Measurements from ENCODE around the gene DNAI2.

Gene DNAI2

DNA sequence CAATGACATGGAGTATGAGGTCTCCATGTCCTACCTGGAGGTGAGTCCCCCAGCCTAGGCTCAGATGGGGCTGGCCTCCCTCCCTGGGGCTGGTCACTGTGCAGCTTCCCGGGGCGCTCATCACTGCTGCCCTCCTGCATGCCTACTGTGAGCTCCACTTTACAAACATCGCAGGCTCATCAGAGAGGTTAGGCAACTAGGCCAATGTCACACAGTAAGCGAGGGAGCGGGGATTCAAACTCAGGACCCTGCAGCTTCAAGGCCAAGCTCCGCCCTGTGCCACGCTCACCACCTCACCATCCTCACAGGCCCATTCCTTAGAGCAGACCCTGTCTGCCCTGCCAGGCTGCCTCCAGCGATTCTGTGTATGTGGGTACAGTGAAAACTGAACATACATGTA lies 69.1 kb downstream of the DNAI2 start:
- no peak for DNase-seq

DNA sequence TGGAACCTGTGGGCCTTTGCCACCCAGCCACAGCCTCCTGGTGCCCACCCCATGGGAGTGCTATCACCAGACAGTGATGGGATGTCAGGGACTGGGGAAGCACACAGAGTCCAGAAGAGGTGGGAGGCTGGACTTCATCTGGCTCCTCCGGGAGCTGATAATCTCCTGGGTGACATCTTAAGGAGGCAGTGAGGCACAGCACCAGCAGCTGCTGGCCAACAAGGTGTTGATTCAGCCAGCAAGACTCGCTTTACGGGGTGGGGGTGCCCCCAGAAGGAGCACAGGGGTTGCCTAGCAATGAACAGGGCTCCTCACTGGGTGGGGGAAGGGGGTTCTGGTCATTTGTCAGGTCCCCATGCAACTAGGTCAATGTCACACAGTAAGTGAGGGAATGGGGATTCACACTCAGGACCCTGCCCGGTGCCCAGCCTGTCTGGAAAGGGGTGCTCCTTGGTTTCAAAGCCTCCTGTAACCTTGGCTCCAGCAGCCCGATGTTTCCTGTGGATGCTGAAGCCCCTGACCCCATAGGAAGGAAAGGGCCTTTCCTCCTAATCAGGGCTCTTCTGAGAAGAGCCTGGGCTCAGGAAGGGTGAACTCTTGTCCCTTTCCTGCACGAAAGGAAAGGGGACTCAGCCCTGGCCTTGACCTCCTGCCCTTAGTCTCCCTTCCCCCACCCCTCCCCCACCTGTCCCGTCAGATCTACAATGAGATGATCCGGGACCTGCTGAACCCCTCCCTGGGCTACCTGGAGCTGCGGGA lies 69.7 kb downstream of the DNAI2 start:
- DNase-seq = no peak

DNA sequence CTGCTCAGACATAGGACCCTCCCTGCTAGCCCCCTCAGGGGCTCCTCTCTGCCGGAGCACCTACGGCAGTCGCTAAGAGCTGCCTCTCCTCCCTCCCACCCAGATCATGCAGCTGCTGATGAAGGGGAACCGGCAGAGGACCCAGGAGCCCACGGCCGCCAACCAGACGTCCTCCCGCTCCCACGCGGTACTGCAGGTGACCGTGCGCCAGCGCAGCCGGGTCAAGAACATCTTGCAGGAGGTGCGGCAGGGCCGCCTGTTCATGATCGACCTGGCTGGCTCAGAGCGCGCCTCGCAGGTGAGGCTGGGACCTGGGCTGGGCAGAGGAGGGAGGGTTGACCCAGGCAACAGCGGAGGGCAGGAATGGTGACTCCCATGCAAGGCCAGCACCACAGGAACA lies 70.6 kb downstream of the DNAI2 start:
- no peak for DNase-seq

DNA sequence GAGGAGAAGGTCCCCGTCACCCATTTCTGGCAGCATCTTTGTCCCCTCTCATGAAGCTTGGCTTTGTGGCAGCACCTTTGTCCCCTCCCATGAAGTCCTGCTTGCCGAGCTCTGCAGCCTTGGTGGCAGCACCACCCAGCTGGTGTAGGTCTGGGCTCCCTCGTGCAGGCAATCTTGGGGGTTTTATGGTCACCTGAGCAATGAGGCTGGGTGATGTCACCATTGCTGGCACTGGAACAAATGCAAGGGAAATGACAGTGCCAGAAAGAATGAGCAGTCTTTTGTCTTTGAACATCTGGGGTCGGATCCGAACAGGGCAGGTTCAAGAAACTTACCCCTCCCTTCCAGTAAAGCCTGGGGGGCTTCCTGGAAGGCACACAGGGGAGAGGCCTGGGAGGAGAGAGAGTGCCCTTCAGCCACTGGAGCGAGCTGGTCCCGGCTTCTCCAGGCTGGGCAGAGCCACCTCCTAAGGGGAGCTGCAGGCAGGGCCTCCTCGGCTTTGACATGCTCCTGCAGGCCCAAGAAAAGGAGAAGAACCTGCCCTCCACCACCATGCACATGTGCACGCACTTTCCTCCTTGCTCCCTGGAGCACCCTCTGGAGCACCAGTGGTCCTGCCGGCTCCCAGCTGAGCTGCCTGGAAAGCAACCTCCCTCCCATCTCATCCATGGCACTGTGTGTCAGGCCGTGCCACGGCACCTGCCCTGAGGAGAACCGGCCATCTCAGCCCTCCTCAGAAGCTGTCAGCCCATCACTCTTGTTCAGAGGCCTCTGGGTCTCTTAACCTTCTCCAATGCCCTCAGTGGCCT lies 71.6 kb downstream of the DNAI2 start:
- no peak for DNase-seq

DNA sequence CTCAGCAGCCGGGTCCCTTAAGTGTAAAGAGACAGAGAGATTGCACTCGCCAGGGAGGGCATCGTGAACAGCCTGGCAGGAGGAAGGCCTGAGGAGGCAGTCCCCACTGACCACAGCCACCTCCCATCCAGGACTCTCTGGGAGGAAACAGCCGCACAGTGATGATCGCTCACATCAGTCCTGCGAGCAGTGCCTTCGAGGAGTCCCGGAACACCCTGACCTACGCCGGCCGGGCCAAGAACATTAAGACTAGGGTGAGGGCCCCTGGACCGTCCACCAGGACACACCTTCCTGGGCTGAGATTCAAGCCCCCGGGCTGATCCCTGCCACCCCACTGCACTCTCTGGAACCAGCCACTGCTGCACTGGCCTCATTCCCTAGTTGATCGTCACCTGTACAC lies 73.6 kb downstream of the DNAI2 start:
- no peak for DNase-seq

DNA sequence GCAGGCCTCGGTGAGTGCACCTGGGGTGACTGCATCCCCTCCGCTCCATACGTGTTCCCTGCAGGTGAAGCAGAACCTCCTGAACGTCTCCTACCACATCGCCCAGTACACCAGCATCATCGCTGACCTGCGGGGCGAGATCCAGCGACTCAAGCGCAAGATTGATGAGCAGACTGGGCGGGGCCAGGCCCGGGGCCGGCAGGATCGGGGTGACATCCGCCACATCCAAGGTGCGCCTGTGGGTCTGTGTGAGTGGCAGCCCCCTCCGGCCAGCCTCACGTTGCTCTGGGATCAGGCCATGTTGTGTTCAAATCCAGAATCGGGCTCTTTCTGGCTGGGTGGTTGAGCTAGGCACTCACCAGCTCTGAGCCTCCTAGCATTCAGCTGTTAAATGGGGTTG lies 75.1 kb downstream of the DNAI2 start:
- DNase-seq = no peak

DNA sequence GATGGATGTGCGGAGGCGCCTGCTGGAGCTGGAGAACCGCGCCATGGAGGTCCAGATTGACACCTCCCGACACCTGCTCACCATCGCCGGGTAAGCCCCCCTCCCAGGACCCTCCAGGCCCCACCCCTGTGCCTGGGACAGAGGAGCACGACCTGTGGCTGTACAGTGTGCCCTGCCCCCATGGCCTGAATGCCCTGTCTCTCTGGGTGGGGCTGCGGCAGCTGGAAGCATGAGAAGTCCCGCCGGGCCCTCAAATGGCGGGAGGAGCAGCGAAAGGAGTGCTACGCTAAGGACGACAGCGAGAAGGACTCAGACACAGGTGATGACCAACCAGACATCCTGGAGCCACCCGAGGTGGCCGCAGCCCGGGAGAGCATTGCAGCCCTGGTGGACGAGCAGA lies 76.5 kb downstream of the DNAI2 start:
- DNase-seq = no peak

DNA sequence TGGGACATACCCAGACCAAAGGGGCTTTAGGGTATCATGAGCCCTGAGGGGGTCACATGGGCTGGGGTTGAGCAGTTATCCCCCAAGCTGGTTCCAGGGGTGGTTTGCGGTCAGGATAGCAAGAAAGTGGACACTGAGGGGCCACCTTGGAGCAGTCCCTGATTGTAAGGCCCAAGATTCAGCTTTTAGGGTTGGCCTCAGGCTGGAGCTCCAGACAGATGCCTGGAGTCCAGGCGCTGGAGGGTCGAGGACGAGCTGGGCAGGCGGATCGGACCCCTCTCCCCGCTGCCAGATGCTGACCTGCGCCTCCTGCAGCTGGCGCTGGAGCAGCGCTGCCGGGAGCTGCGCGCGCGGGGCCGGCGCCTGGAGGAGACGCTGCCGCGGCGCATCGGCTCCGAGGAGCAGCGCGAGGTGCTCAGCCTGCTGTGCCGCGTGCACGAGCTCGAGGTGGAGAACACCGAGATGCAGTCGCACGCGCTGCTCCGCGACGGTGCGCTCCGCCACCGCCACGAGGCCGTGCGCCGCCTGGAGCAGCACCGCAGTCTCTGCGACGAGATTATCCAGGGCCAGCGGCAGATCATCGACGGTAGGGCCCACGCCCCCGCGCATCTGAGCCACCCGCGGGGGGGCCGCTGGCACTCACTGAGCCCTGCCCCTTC lies 77.6 kb downstream of the DNAI2 start:
- no peak for DNase-seq

DNA sequence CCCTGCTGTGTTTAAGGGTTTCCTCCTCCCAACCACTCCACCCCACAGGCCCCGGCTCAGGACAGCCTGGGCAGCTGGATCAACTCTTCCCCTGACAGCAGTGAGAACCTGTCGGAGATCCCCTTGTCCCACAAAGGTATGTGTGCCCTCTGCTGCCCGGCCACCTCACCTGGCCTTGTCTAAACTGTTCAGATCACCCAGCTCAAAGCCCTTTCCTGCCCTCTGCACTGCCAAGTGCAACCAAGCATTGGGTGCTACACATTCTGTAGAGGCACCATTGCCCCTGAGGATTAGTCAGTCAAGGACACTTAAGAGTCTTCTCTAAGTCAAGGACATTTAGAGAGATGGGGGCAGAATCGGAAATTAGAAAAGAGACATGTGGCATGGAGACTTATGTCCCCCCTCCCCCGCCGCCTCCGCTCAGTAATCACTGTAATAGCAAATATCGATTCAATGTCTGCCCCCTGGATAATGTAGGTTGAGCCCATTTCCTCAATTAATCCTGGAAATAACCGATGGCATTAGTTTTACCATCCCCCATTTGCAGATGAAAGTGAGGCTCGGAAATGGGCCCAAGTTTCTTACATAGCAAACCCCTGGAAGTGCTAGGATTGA lies 79.5 kb downstream of the DNAI2 start:
- no peak for DNase-seq

DNA sequence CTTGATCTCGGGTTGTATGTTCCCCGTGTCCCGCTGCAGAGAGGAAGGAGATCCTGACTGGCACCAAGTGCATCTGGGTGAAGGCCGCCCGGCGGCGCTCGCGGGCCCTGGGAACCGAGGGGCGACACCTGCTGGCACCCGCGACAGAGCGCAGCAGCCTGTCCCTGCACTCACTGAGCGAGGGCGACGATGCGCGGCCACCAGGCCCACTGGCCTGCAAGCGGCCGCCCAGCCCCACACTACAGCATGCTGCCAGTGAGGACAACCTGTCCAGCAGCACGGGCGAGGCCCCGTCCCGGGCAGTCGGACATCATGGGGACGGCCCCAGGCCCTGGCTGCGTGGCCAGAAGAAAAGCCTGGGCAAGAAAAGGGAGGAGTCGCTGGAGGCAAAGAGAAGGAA lies 80.1 kb downstream of the DNAI2 start:
- DNase-seq = peak; percentile 29 to 62

DNA sequence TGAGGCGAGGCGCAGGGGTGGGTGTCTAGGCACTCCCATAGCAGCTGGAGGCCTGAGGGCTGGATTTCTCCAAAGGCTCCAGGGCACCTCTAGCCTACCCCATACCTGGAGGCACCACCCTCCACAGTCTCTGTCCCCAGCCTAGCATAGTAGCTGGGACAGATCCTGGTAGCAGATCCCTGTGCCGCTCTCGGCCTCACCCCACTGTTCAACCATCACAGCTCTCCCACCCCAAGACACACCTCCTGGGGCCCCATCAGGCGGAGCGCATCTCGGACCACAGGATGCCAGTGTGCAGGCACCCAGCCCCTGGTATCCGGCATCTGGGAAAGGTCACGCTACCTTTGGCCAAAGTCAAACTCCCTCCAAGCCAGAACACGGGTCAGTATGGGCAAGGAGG lies 80.5 kb downstream of the DNAI2 start:
- DNase-seq = no peak

DNA sequence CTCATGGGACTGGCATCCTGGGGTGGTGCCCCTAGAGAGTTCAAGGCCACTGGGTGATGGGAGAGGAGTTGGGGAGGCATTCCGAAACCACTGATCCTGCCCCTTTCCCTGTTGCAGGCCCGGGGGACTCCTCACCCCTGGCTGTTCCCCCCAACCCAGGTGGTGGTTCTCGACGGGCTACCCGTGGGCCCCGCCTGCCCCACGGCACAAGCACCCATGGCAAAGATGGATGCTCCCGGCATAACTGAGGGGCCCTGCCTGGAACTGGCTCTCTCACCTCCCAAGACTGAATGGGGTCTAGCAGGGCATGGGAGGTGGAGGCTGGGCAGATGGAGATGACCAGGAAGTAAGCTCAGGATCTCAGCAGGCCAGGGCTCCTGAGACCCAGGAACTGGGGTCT lies 81.0 kb downstream of the DNAI2 start:
- no peak for DNase-seq

DNA sequence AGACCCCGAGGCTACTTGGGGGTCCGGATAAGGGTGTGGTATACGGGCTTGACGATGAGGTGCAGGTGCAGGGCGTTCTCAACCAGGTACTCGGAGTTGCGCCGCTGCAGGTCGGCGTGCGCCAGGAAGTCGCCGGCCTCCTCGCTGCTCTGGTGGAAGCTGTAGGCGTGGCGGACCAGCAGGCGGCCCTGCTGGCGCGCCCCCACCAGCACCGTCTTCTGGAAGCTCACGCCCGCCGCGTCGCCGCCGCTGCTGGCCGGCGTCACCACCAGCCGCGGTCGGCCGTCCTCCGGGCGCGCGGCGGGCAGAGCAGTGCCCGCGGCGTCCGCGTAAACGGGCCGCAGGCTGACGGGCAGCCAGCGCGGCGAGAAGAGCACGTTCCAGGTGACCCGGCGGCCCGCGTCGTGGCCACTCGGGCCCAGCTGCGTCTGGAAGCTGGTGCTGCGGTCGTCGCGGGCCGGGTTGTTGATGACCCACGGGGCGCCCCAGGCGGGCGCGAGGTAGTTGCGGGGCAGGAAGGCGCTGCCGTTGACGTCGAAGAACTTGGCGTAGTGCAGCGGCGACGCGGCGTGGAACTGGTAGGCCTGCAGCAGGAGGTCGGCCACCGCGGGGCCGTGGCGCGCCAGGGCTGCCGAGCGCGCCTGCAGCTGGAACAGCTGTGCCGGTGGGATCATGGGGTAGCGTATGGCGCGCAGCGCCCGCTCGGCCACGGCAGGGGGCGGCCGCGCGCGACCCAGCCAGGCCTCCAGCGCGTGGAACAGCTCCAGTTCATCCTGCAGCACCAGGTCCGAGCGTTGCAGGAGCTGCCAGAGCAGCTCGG lies 82.8 kb downstream of the DNAI2 start:
- peak in 1 of 2 donors; percentile 13 for DNase-seq

DNA sequence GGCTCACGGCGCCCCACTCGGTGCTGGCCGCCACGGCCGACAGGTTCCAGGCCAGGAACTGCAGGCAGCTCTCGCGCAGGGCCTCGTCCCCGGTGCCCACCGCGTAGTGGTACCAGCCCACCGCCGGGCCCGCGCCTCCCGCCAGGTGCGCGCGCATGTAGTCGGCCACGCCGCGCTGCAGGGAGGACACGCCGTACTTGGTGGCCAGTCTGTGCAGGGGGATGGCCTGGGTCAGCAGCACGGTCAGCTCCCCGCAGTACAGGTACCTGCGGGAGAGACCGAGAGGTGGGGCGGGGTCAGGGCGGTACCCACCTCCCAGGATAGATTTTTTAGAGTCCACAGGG lies 83.4 kb downstream of the DNAI2 start:
- no peak for DNase-seq

DNA sequence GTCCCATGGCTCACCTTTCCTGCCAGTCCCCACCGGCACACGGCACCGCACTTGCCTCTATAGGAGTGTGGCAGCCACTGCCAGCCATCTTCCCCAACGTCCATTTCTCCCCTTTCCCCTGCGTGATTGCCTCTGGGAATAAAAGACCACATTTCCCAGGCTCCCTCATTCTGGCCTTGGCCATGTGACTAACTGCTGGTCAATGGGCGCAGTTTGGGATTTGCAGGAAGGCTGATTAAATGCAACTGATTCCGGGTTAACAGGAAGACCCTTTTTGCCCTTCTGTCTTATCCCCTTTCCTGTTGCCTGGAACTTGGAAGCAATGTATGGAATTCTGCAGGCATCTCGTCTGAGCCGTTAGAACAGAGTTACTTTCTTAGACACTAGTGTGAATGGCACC lies 84.7 kb downstream of the DNAI2 start:
- DNase-seq = no peak

DNA sequence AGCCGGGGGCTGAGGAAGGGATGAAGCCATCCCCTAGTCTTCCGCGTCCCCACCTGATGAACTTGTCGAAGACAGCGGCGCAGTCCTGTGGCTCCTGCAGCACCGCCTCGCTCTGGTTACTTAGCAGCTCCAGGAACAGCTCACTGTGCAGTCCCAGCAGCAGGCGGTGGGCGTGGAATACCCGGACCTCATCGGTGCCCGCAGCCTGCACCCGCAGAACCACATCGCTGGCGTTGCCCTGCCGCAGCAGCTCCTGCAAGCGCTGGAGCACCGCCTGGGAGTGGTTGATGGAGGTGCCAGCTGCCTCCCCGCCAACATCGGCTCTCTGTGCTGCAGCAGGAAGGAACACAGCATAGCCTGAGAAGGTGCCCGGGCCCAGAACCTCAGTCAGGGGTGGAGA lies 85.9 kb downstream of the DNAI2 start:
- DNase-seq = no peak

DNA sequence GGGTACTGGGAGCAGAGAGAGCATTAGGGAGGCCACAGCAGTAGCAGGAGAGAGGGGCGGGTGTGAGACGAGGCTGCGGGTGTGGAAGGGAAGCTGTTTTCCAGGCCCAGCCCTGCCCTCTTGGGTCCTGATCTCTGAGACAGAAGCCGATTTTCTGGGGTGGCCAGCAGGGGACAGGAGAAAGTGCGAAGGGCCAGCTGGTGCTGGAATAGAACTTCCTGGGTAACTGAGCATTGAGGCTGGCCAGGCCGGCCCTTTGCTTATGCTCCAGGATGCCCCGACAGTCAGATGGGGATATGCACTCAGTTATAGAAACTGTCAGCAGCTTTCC lies 86.8 kb downstream of the DNAI2 start:
- DNase-seq = no peak

DNA sequence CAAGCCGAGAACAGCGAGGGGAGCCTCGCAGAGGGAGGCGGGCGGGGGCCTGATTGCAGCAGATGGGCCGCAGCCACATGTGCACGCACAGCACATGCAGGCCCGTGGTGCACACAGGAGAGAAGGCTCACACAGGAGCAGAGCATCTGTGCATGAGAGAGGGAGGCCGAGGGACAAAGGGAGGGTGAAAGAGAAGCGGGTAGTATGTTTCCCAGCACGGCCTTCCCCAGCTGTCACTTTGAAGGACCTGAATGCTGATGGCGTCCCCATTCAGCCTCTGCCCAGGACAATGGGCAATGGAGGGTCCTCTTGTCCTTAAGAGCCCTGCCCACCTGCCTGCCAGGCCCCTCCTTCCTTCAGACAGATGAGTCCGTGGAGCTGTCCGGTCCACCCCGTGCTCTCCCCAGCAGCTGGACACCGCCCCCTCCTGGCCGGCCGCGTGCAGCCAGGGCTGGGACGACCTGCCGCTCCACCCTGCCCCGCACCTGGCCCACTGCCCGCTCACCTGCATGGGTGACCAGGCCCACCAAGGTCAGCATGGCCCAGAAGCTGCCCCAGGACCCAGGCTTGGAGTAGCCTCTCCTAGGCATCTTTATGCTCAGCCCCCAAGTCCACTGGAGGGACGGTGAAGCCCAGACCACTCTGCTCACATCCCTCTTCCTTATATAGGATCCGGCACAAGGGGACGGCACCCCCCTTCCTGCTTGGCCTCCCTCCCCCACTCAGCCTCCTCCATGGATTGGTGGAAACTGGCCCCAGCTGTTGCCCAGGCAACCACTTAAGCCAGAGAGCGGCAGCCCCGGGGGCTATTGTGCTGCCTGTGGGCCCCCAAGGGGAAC lies 87.4 kb downstream of the DNAI2 start, which contains the start of gene BTBD17:
Gene BTBD17 (minus strand): TSS at position 639 of the 839 bp plus-strand sequence. CDS start 49 bp downstream, at position 590.
- peak in 1 of 2 donors; percentile 48 for DNase-seq

DNA sequence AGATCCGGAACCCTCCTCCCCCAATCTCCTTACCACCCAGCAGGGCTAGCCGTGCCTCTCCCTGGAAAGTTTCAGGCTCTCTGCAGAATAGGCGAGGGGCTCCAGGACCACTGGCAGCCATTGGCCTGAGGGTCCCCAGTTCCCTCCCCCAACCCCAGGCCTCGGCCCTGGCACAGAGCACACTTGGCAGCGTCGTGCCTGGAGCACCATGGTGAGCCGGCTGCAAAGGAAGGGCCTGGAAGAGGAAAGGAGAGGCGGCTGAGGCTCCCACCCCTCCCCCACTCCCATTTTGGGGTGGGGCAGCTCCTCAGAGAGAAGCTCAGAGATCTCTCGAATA lies 88.0 kb downstream of the DNAI2 start:
- no peak for DNase-seq

DNA sequence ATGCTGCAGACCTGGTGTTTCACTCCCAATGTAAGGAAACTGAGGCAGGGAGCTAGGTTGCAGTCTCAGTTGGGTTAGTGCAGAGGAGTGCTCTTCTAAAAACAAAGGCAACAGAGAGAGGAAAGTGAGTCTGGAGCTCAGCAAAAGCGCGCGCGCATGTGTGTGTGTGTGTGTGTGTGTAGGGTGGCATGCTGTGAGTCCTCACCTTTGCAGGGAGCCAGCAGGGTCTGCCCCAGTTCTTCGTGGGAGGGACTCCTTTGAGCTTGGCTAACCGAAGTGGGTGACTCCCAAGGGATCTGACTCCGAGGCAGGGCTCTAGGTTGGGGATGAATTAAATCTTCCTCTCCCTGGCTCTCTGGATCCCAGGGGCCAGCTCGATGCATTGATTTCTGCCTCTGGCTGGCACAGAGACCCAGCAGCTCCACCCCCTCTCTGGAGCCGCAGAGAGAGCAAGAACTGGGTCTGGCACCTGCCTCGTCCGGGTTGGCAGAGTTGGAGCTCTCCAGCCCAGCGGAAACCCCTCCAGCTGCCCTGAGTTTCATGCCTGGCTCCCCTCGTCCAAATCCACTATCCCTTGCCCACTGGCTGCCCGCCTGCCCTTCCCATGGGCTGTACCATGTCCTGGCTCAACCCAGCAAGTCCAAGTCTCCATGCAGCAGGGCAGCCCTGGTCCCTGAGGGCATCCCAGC lies 88.9 kb downstream of the DNAI2 start:
- DNase-seq = no peak

Data from CD4-positive, alpha-beta T cell treated with Interferon alpha-2 for 1 hour (primary cell).